H1 (cell line): ENCODE measurements around the gene HMGN3. TPM values are rescaled to one million over a fixed set of nuclear protein-coding genes. Genes with fewer than 3 reads are reported as not detected.

Experiments
- CTCF ChIA-PET: fragments of 300-600 bp; sonication (Branson Sonifier 250); formaldehyde crosslinking; loops from one replicate; lab custom pipeline; 2021; ENCODE audit not compliant: partially characterized antibody; lab: Charles Lee
- POLR2A ChIA-PET: fragments of 300-600 bp; sonication (Branson Sonifier 250); formaldehyde crosslinking; loops from one replicate; lab custom pipeline; 2021; ENCODE audit warnings: inconsistent platforms; ENCODE audit not compliant: partially characterized antibody; lab: Charles Lee
- DNase-seq, 2 experiments: peaks; one replicate each; pipeline versions ENCODE4 v3.0.0 to v3.0.0-alpha.2; 2010 to 2022; ENCODE audit warnings: low spot score in 2 of 2, low read depth in 1 of 2, mixed read lengths in 1 of 2
- FAIRE-seq: peaks from 2 replicates; lab custom pipeline; 2011; peaks lifted over from hg19 to GRCh38; lab: Jason Lieb, UNC
- H2AFZ ChIP-seq: 2 replicates; pipeline ENCODE4 v1.8.1; 2012; ENCODE audit warnings: low read length, inconsistent platforms
- H2AK5ac ChIP-seq: 2 replicates; pipeline ENCODE4 v1.6.1; 2013; ENCODE audit warnings: low read depth, low read length
- H2BK120ac ChIP-seq: replicated peaks from 2 replicates; pipeline ENCODE3; 2013; ENCODE audit warnings: low read depth, low read length, inconsistent platforms
- H2BK12ac ChIP-seq: 2 replicates; pipeline ENCODE4 v1.6.1; 2013; ENCODE audit warnings: low read depth, low read length
- H2BK15ac ChIP-seq: 2 replicates; pipeline ENCODE4 v1.6.1; 2013; ENCODE audit warnings: low read length
- H2BK20ac ChIP-seq: 2 replicates; pipeline ENCODE4 v1.6.1; 2013; ENCODE audit warnings: low read length
- H2BK5ac ChIP-seq: 2 replicates; pipeline ENCODE4 v1.6.1; 2013; ENCODE audit warnings: low read depth, low read length
- H3K14ac ChIP-seq: 2 replicates; pipeline ENCODE4 v1.6.1; 2013; ENCODE audit warnings: inconsistent platforms; ENCODE audit not compliant: insufficient read length
- H3K18ac ChIP-seq: 2 replicates; pipeline ENCODE4 v1.6.1; 2013; ENCODE audit warnings: low read length; ENCODE audit errors: extremely low read depth
- H3K23ac ChIP-seq: 2 replicates; pipeline ENCODE4 v1.6.1; 2013; ENCODE audit warnings: inconsistent platforms; ENCODE audit not compliant: insufficient read length
- H3K23me2 ChIP-seq: 2 replicates; pipeline ENCODE4 v1.6.1; 2013; ENCODE audit warnings: low read depth, low read length
- H3K27ac ChIP-seq: 2 replicates; pipeline ENCODE4 v1.6.1; 2011; ENCODE audit warnings: low read depth, low read length, inconsistent platforms
- H3K27me3 ChIP-seq, 4 experiments: replicated peaks in 1 of 4; 1 replicate in 1 of 4; 2 replicates in 3 of 4; pipeline versions ENCODE4 v1.6.1 to v1.8.1; 2011 to 2013; ENCODE audit warnings: low read length in 3 of 4, mild to moderate bottlenecking in 3 of 4, inconsistent platforms in 2 of 4, mixed read lengths in 2 of 4, moderate library complexity in 1 of 4; ENCODE audit not compliant: control insufficient read depth in 3 of 4, insufficient read depth in 3 of 4; ENCODE audit errors: extremely low read depth in 1 of 4
- H3K36me3 ChIP-seq, 4 experiments: 2 replicates each; pipeline versions ENCODE4 v1.6.1 to v1.8.1; 2011 to 2013; ENCODE audit warnings: mild to moderate bottlenecking in 4 of 4, low read length in 3 of 4, moderate library complexity in 2 of 4, control low read depth in 1 of 4, inconsistent platforms in 1 of 4; ENCODE audit not compliant: insufficient read depth in 4 of 4, control insufficient read depth in 2 of 4
- H3K4ac ChIP-seq: replicated peaks from 2 replicates; pipeline ENCODE3; 2013; ENCODE audit warnings: low read length, low read depth, mixed read lengths, inconsistent platforms; ENCODE audit not compliant: insufficient read length
- H3K4me1 ChIP-seq, 4 experiments: replicated peaks in 1 of 4; 1 replicate in 1 of 4; 2 replicates in 3 of 4; pipeline versions ENCODE4 v1.6.1 to v1.8.1; 2011 to 2013; ENCODE audit warnings: low read length in 3 of 4, inconsistent platforms in 2 of 4, mixed read lengths in 1 of 4; ENCODE audit not compliant: insufficient read depth in 4 of 4, control insufficient read depth in 3 of 4
- H3K4me2 ChIP-seq, 2 experiments: 2 replicates each; pipeline versions ENCODE4 v1.6.1 to v1.8.1; 2011 to 2013; ENCODE audit warnings: low read depth in 2 of 2, low read length in 2 of 2, control low read depth in 1 of 2, inconsistent platforms in 1 of 2, mild to moderate bottlenecking in 1 of 2; ENCODE audit not compliant: insufficient read depth in 1 of 2
- H3K4me3 ChIP-seq, 4 experiments: fragments of 200-600, 300-600 bp in 1 of 4; sonication (generic), shearing (Covaris generic), sonication (Bioruptor Twin) in 1 of 4; 2 replicates each; pipeline versions ENCODE4 v1.5.1 to v1.8.1; 2011 to 2016; ENCODE audit warnings: low read length in 4 of 4, low read depth in 3 of 4, control low read depth in 2 of 4, inconsistent platforms in 2 of 4, mild to moderate bottlenecking in 2 of 4, mixed read lengths in 1 of 4, moderate library complexity in 1 of 4; ENCODE audit not compliant: insufficient read depth in 2 of 4; ENCODE audit errors: extremely low read depth in 1 of 4
- H3K56ac ChIP-seq: replicated peaks from 2 replicates; pipeline ENCODE3; 2013; ENCODE audit warnings: low read depth, mild to moderate bottlenecking, mixed read lengths, low read length, inconsistent platforms; ENCODE audit not compliant: insufficient read length
- H3K79me1 ChIP-seq: 2 replicates; pipeline ENCODE4 v1.6.1; 2013; ENCODE audit warnings: low read depth, low read length, control low read depth
- H3K79me2 ChIP-seq, 2 experiments: 2 replicates each; pipeline versions ENCODE4 v1.6.1 to v1.8.1; 2012 to 2013; ENCODE audit warnings: low read length in 2 of 2, mild to moderate bottlenecking in 2 of 2, inconsistent platforms in 1 of 2; ENCODE audit not compliant: insufficient read depth in 2 of 2, control insufficient read depth in 1 of 2
- H3K9ac ChIP-seq, 4 experiments: replicated peaks in 1 of 4; 1 replicate in 1 of 4; 2 replicates in 3 of 4; pipeline versions ENCODE4 v1.6.1 to v1.8.1; 2011 to 2013; ENCODE audit warnings: low read depth in 3 of 4, low read length in 3 of 4, control low read depth in 2 of 4, mild to moderate bottlenecking in 2 of 4, moderate library complexity in 2 of 4, inconsistent platforms in 1 of 4; ENCODE audit errors: extremely low read depth in 1 of 4
- H3K9me3 ChIP-seq, 2 experiments: 2 replicates each; pipeline versions ENCODE4 v1.6.1 to v1.8.1; 2012 to 2013; ENCODE audit warnings: mild to moderate bottlenecking in 2 of 2, moderate library complexity in 2 of 2, control low read depth in 1 of 2, inconsistent platforms in 1 of 2, low read depth in 1 of 2, low read length in 1 of 2, mixed read lengths in 1 of 2; ENCODE audit not compliant: insufficient read depth in 2 of 2
- H4K20me1 ChIP-seq, 2 experiments: replicated peaks in 1 of 2; 2 replicates each; pipeline versions ENCODE3 to v1.8.1; 2011 to 2013; ENCODE audit warnings: inconsistent platforms in 2 of 2, low read length in 2 of 2, mild to moderate bottlenecking in 1 of 2; ENCODE audit not compliant: insufficient read depth in 2 of 2, control insufficient read depth in 1 of 2
- H4K5ac ChIP-seq: 2 replicates; pipeline ENCODE4 v1.6.1; 2013; ENCODE audit warnings: low read length, low read depth, mixed read lengths, inconsistent platforms; ENCODE audit not compliant: insufficient read length
- H4K8ac ChIP-seq: 2 replicates; pipeline ENCODE4 v1.8.0; 2013; ENCODE audit warnings: mild to moderate bottlenecking, moderate library complexity, low read length, inconsistent platforms; ENCODE audit not compliant: insufficient read depth; ENCODE audit errors: extremely low read depth
- H4K91ac ChIP-seq: replicated peaks from 2 replicates; pipeline ENCODE3; 2013; ENCODE audit warnings: low read length, mixed read lengths, inconsistent platforms; ENCODE audit not compliant: insufficient read length
- ATF2 ChIP-seq: IDR thresholded peaks from 2 replicates; pipeline ENCODE4 v1.6.1; 2012; ENCODE audit warnings: low read length, inconsistent platforms
- CTBP2 ChIP-seq: IDR thresholded peaks from 2 replicates; pipeline ENCODE4 v1.7.0; 2011; ENCODE audit warnings: borderline replicate concordance, mild to moderate bottlenecking, moderate library complexity, mixed read lengths, low read length; ENCODE audit not compliant: insufficient read depth, insufficient read length
- E2F6 ChIP-seq: IDR thresholded peaks from 2 replicates; pipeline ENCODE4 v1.6.1; 2012; ENCODE audit warnings: inconsistent platforms
- MAFK ChIP-seq: IDR thresholded peaks from 2 replicates; pipeline ENCODE4 v1.6.1; 2012; ENCODE audit warnings: low read depth, mild to moderate bottlenecking, improper control_type of control experiment, low read length
- RXRA ChIP-seq: IDR thresholded peaks from 2 replicates; pipeline ENCODE4 v1.6.1; 2011; ENCODE audit warnings: low read depth, mild to moderate bottlenecking, low read length, moderate library complexity; ENCODE audit not compliant: insufficient read depth
- WGBS, 2 experiments: shearing (Covaris generic) in 1 of 2; methylation state at CpG; one replicate each; pipeline versions ENCODE4 v1.1.6 to v1.1.7; 2013 to 2015; ENCODE audit warnings: low lambda C conversion rate in 2 of 2, mixed read lengths in 2 of 2, inconsistent platforms in 1 of 2, low coverage in 1 of 2, missing lambda C conversion rate in 1 of 2; ENCODE audit not compliant: insufficient replicate concordance in 2 of 2, insufficient coverage in 1 of 2, insufficient read length in 1 of 2; ENCODE audit errors: extremely low coverage in 1 of 2, missing lambda C conversion rate in 1 of 2; 5-methylcytosine and 5-hydroxymethylcytosine counted together
- polyA plus RNA-seq, 7 experiments: library from polyadenylated mRNA; depleted of rRNA in 3 of 7; stranded (reverse) in 5 of 7; unstranded in 2 of 7; fragments of >200 nt in 5 of 7; fragments of 200-250 nt in 2 of 7; gene quantifications; 1 replicate in 5 of 7; 2 replicates in 1 of 7; 4 replicates in 1 of 7; pipeline versions ENCODE4 v1.2.1 to v1.2.3, GENCODE V29; 2011 to 2013; ENCODE audit warnings: missing spikeins in 2 of 7, mixed read lengths in 2 of 7
- total RNA-seq: library from RNA; stranded (reverse); fragmentation: NEBNext Ultra II Directional; extraction: Animal tissue kit (Norgen Biotek cat#: 25700); gene quantifications from 2 replicates; pipeline ENCODE4 v1.2.1, GENCODE V29; 2021

Gene HMGN3
- total and polyA plus RNA-seq, 2 of the 8 experiments (the other 6 are each of a cell fraction or from before 2014, with no cell fraction given), result 84.4 to 167 TPM

GRCh38 chr6:79241228-79241627 is 6.7 kb upstream of the HMGN3 start:
- WGBS, 2 experiments, result 64% methylated on average over 2 of the region's 2 CpGs; no CpG with 5 or more reads in 1 of the 2 experiments
- Histone ChIP-seq H3K4me1 (no peaks in the 10 kb centered on the region), H3K79me1 (no peaks in the 10 kb centered on the region), H2BK5ac (no peak overlapping the region), H4K5ac (no peak overlapping the region), H3K18ac (no peak overlapping the region), H3K14ac (no peak overlapping the region), H2AFZ (0 out of 2 replicates have a peak overlapping the region, but pooled peaks have one; percentile 6), H3K27me3 (no peaks in the 10 kb centered on the region), H3K4me2 (no peak overlapping the region), H4K91ac (no peak overlapping the region), H2BK12ac (no peak overlapping the region), H2BK120ac (no peak overlapping the region), H4K8ac (no peak overlapping the region), H3K4me3 (no peak overlapping the region), H2AK5ac (no peak overlapping the region), H4K20me1 (no peaks in the 10 kb centered on the region), H3K56ac (no peak overlapping the region), H3K9ac (no peak overlapping the region), H3K36me3 (no peaks in the 10 kb centered on the region), H3K9me3 (peaks cover 0 to 2% of the 10 kb centered on the region in 2 experiments; a peak in 1 of 4 replicates), H3K23me2 (no peaks in the 10 kb centered on the region), H3K79me2 (no peaks in the 10 kb centered on the region), H3K4ac (no peak overlapping the region), H3K23ac (no peak overlapping the region), H2BK15ac (no peak overlapping the region), H3K27ac (no peak overlapping the region), H2BK20ac (no peak overlapping the region)
- ChIA-PET POLR2A (no interaction called here), CTCF (interaction anchor here (1.0 kb wide), 1 partner anchor 10 kb away, joined by 5 read pairs; no protein-coding TSS in a partner anchor)
- TF ChIP-seq E2F6, result no peak
- no peak for TF ChIP-seq CTBP2
- no peak for TF ChIP-seq ATF2
- TF ChIP-seq RXRA, result no peak
- TF ChIP-seq MAFK, result no peak
- DNase-seq, result no peak
- FAIRE-seq, result no peak
